OCI-LY7 (cell line): ENCODE measurements around the gene TRPC6. TPM values are rescaled to one million over a fixed set of nuclear protein-coding genes. Genes with fewer than 3 reads are reported as not detected.

Source experiments
- BruUV-seq: library from RNA; stranded (reverse); fragments of 400-500 nt; replicated peaks from 2 replicates; lab custom pipeline; 2021; lab: Mats Ljungman, UMichigan
- CTCF ChIA-PET: fragments of 300-600 bp; sonication (Branson Sonifier 250); formaldehyde crosslinking; loops from one replicate; lab custom pipeline; 2022; ENCODE audit warnings: antibody characterized with exemption; ENCODE audit not compliant: unreplicated experiment; lab: Charles Lee
- POLR2A ChIA-PET: fragments of 300-600 bp; sonication (Branson Sonifier 250); formaldehyde crosslinking; loops from one replicate; lab custom pipeline; 2022; ENCODE audit warnings: antibody characterized with exemption; lab: Charles Lee
- DNase-seq: peaks from one replicate; pipeline ENCODE4 v3.0.0-alpha.2; 2015; ENCODE audit warnings: low spot score
- H2AFZ ChIP-seq: fragments of 200-600 bp; sonication (generic), shearing (Covaris generic); 2 replicates; pipeline ENCODE4 v1.6.1; 2014; ENCODE audit warnings: mild to moderate bottlenecking, antibody characterized with exemption, low read length, moderate library complexity
- H3K27ac ChIP-seq: fragments of 200-600 bp; sonication (generic); 2 replicates; pipeline ENCODE4 v1.5.1; 2014; ENCODE audit warnings: mixed run types, low read depth, mild to moderate bottlenecking, moderate library complexity, low read length, inconsistent platforms; ENCODE audit not compliant: poor library complexity, severe bottlenecking
- H3K36me3 ChIP-seq: fragments of 200-600 bp; sonication (generic); 2 replicates; pipeline ENCODE4 v1.6.1; 2014; ENCODE audit warnings: mild to moderate bottlenecking, antibody characterized with exemption, low read length, moderate library complexity, mixed read lengths; ENCODE audit not compliant: insufficient read depth
- H3K4me1 ChIP-seq: fragments of 200-600 bp; sonication (generic); 2 replicates; pipeline ENCODE4 v1.5.1; 2014; ENCODE audit warnings: mild to moderate bottlenecking, low read length; ENCODE audit not compliant: insufficient read depth, poor library complexity, severe bottlenecking
- H3K4me2 ChIP-seq: fragments of 200-600 bp; sonication (generic); 2 replicates; pipeline ENCODE4 v1.6.1; 2014; ENCODE audit warnings: mild to moderate bottlenecking, low read length
- H3K4me3 ChIP-seq: fragments of 200-600 bp; sonication (generic); 2 replicates; pipeline ENCODE4 v1.5.1; 2014; ENCODE audit warnings: mild to moderate bottlenecking, low read depth, low read length; ENCODE audit not compliant: poor library complexity, severe bottlenecking
- H3K79me2 ChIP-seq: fragments of 200-600 bp; sonication (generic); 2 replicates; pipeline ENCODE4 v1.6.1; 2016; ENCODE audit warnings: low read depth, mild to moderate bottlenecking, low read length, moderate library complexity, mixed read lengths; ENCODE audit not compliant: insufficient read depth
- H3K9me2 ChIP-seq: fragments of 200-600 bp; sonication (generic); 2 replicates; pipeline ENCODE4 v1.6.1; 2016; ENCODE audit warnings: mild to moderate bottlenecking, low read length, mixed read lengths; ENCODE audit not compliant: insufficient read depth
- H3K9me3 ChIP-seq: fragments of 200-600 bp; sonication (generic); 2 replicates; pipeline ENCODE4 v1.6.1; 2014; ENCODE audit warnings: mild to moderate bottlenecking, mixed run types, low read length, mixed read lengths
- H4K20me1 ChIP-seq: fragments of 200-600 bp; sonication (generic); 2 replicates; pipeline ENCODE4 v1.6.1; 2014; ENCODE audit warnings: mild to moderate bottlenecking, antibody characterized with exemption, low read length, moderate library complexity, mixed read lengths; ENCODE audit not compliant: insufficient read depth
- EZH2phosphoT487 ChIP-seq: fragments of 200-600 bp; sonication (generic); IDR thresholded peaks from 2 replicates; pipeline ENCODE4 v1.6.1; 2018; ENCODE audit warnings: low read depth, borderline replicate concordance, mild to moderate bottlenecking, mixed run types, antibody characterized with exemption, low read length, moderate library complexity, mixed read lengths
- intact Hi-C: fragments of 100-400 bp; cut with micrococcal nuclease; formaldehyde crosslinking; loops from one replicate; pipeline ENCODE4 v1.10.0; 2022; ENCODE audit not compliant: unreplicated experiment
- total RNA-seq, 2 experiments: library from RNA; depleted of rRNA in 1 of 2; stranded (reverse); fragments of >200 nt in 1 of 2; shearing (Covaris generic) in 1 of 2; gene quantifications; 2 replicates each; pipeline ENCODE4 v1.2.3, GENCODE V29; 2014 to 2022
- TF ChIP-seq, protein P1 (sequence below): fragments of 200-600 bp; sonication (generic); conservative IDR thresholded peaks from 2 replicates; pipeline ENCODE4 v1.5.1; 2014; ENCODE audit warnings: mild to moderate bottlenecking, antibody characterized with exemption, low read length, moderate library complexity, mixed read lengths

TRPC6 gene
- total RNA-seq, 2 experiments from 2014 or later = not detected

DNA sequence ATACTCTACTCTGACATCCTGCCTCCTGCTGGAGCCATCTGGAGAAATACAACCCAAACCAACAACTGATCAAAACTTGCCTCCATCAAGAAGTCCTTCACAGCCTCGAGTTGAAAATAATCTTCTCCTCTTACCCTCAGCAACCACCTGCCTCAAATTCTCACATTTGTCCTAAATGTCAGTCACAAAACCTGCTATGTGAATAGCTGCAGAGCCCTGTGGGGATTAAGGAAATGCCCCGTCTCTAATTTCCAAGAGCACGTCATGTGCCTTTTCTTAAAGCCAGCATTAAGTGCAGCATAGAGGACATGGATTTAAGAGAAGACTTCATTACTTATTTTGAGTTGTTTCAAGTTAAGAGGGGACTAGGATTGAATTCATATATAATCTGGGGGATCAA, 105.9 kb downstream of the TRPC6 start:
- H3K4me1 ChIP-seq = peaks cover 3% of the 10 kb centered on the region
- no peak overlapping the region for H2AFZ ChIP-seq
- no peak overlapping the region for H3K4me3 ChIP-seq
- no peak for DNase-seq
- no peaks in the 10 kb centered on the region for H3K79me2 ChIP-seq
- no peaks in the 10 kb centered on the region for H4K20me1 ChIP-seq
- TF ChIP-seq, protein P1, sequence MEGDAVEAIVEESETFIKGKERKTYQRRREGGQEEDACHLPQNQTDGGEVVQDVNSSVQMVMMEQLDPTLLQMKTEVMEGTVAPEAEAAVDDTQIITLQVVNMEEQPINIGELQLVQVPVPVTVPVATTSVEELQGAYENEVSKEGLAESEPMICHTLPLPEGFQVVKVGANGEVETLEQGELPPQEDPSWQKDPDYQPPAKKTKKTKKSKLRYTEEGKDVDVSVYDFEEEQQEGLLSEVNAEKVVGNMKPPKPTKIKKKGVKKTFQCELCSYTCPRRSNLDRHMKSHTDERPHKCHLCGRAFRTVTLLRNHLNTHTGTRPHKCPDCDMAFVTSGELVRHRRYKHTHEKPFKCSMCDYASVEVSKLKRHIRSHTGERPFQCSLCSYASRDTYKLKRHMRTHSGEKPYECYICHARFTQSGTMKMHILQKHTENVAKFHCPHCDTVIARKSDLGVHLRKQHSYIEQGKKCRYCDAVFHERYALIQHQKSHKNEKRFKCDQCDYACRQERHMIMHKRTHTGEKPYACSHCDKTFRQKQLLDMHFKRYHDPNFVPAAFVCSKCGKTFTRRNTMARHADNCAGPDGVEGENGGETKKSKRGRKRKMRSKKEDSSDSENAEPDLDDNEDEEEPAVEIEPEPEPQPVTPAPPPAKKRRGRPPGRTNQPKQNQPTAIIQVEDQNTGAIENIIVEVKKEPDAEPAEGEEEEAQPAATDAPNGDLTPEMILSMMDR = peak; percentile 33
- TF ChIP-seq EZH2phosphoT487 = no peak
- intact Hi-C loops = no loop called here
- ChIA-PET CTCF (no interaction called here), POLR2A (no interaction called here)
- H3K27ac ChIP-seq = no peak overlapping the region
- H3K4me2 ChIP-seq = no peak overlapping the region
- H3K9me3 ChIP-seq = no peaks in the 10 kb centered on the region
- no peaks in the 10 kb centered on the region for H3K9me2 ChIP-seq
- BruUV-seq = no TSS peak
- no peaks in the 10 kb centered on the region for H3K36me3 ChIP-seq

- BruUV-seq = no TSS peak
- Histone ChIP-seq H3K9me2 (no peaks in the 10 kb centered on the region), H3K36me3 (no peaks in the 10 kb centered on the region), H3K27ac (no peak overlapping the region), H4K20me1 (no peaks in the 10 kb centered on the region), H3K9me3 (no peaks in the 10 kb centered on the region), H3K4me2 (no peak overlapping the region), H3K79me2 (no peaks in the 10 kb centered on the region), H3K4me1 (peaks cover 3% of the 10 kb centered on the region), H3K4me3 (no peak overlapping the region), H2AFZ (no peak overlapping the region)
- ChIA-PET CTCF (no interaction called here), POLR2A (no interaction called here)
- intact Hi-C loops = no loop called here
- TF ChIP-seq EZH2phosphoT487 = no peak
- TF ChIP-seq, protein P1 = no peak
- DNase-seq = no peak
Observed at GRCh38 chr11:101476191-101476590, 107.6 kb downstream of the TRPC6 start.

GRCh38 chr11:101475699-101476098, 108.1 kb downstream of the TRPC6 start:
- no peaks in the 10 kb centered on the region for H3K9me3 ChIP-seq
- BruUV-seq = no TSS peak
- no peaks in the 10 kb centered on the region for H4K20me1 ChIP-seq
- H3K27ac ChIP-seq = no peak overlapping the region
- no peak for DNase-seq
- TF ChIP-seq EZH2phosphoT487 = no peak
- TF ChIP-seq, protein P1 = no peak
- H3K4me1 ChIP-seq = peaks cover 3% of the 10 kb centered on the region
- intact Hi-C loops = no loop called here
- no peaks in the 10 kb centered on the region for H3K79me2 ChIP-seq
- POLR2A ChIA-PET = interaction anchor here (0.7 to 1.1 kb wide), 2 partner anchors 10 to 34 kb away, joined by 3 read pairs; no protein-coding TSS in a partner anchor
- no peaks in the 10 kb centered on the region for H3K9me2 ChIP-seq
- H3K36me3 ChIP-seq = no peaks in the 10 kb centered on the region
- CTCF ChIA-PET = no interaction called here
- no peak overlapping the region for H3K4me3 ChIP-seq
- H3K4me2 ChIP-seq = no peak overlapping the region
- H2AFZ ChIP-seq = no peak overlapping the region
